Bronchial epithelial cell (primary cell): Measurements from ENCODE around the gene DNAJC8. TPM values are rescaled to one million over a fixed set of nuclear protein-coding genes. Genes with fewer than 3 reads are reported as not detected.

Experiments
- DNase-seq: peaks from one replicate; pipeline ENCODE4 v3.0.0-alpha.2; 2010; ENCODE audit warnings: low read depth
- FAIRE-seq: peaks from 2 replicates; lab custom pipeline; 2011; peaks lifted over from hg19 to GRCh38; lab: Jason Lieb, UNC
- H3K27me3 ChIP-seq: 2 replicates; pipeline ENCODE4 v1.5.1; 2011; ENCODE audit warnings: low read length; ENCODE audit not compliant: control insufficient read depth, insufficient read depth
- H3K36me3 ChIP-seq: 2 replicates; pipeline ENCODE4 v1.5.1; 2011; ENCODE audit warnings: low read length; ENCODE audit not compliant: control insufficient read depth, insufficient read depth
- H3K4me3 ChIP-seq: 2 replicates; pipeline ENCODE4 v1.5.1; 2011; ENCODE audit warnings: mild to moderate bottlenecking, low read depth, low read length, control low read depth
- CTCF ChIP-seq: IDR thresholded peaks from 2 replicates; pipeline ENCODE4 v1.5.1; 2011; ENCODE audit warnings: mild to moderate bottlenecking, moderate library complexity, low read length, control low read depth, inconsistent platforms; ENCODE audit not compliant: insufficient read depth, severe bottlenecking
- total RNA-seq: library from RNA; depleted of rRNA; stranded (reverse); fragments of >200 nt; gene quantifications from 2 replicates; pipeline ENCODE4 v1.2.1, GENCODE V29; 2014

DNAJC8 gene
- total RNA-seq, 1 donor from 2014 or later: 44.2 TPM

GRCh38 chr1:28235755-28236655 lies 3.2 kb upstream of the DNAJC8 start, which contains the start of gene ATP5IF1:
ATP5IF1 (plus strand) TSS chr1:28236124; CDS start chr1:28236184, 60 bp downstream.
- Histone ChIP-seq H3K27me3 (no peaks in the 10 kb centered on the region), H3K36me3 (no peaks in the 10 kb centered on the region), H3K4me3 (peak within 1 kb of the TSS; percentile 53)
- TF ChIP-seq CTCF: no peak
- DNase-seq (peak; percentile 96), FAIRE-seq (peak; percentile 60)

- no peak for TF ChIP-seq CTCF
- FAIRE-seq (no peak), DNase-seq (no peak)
- no peak overlapping the region for H3K4me3 ChIP-seq
- H3K27me3 ChIP-seq: no peaks in the 10 kb centered on the region
- peaks cover 4% of the 10 kb centered on the region for H3K36me3 ChIP-seq
These were observed 406 bp upstream of the DNAJC8 start for GRCh38 chr1:28233264-28233606.

GRCh38 chr1:28229996-28230395 lies 2.8 kb downstream of the DNAJC8 start:
- FAIRE-seq (no peak), DNase-seq (no peak)
- no peak for TF ChIP-seq CTCF
- peaks cover 9% of the 10 kb centered on the region for H3K36me3 ChIP-seq
- no peak overlapping the region for H3K4me3 ChIP-seq
- no peaks in the 10 kb centered on the region for H3K27me3 ChIP-seq

GRCh38 chr1:28229089-28229488 lies 3.7 kb downstream of the DNAJC8 start:
- Histone ChIP-seq H3K27me3 (no peaks in the 10 kb centered on the region), H3K36me3 (peaks cover 9% of the 10 kb centered on the region), H3K4me3 (no peak overlapping the region)
- FAIRE-seq (no peak), DNase-seq (no peak)
- TF ChIP-seq CTCF: no peak

- Histone ChIP-seq H3K36me3 (peaks cover 4% of the 10 kb centered on the region), H3K4me3 (no peak overlapping the region), H3K27me3 (no peaks in the 10 kb centered on the region)
- DNase-seq (no peak), FAIRE-seq (no peak)
- no peak for TF ChIP-seq CTCF
These were observed 19.5 kb downstream of the DNAJC8 start for GRCh38 chr1:28213315-28213714.
